Activated CD8-positive, alpha-beta T cell treated with anti-CD3 and anti-CD28 coated beads, Interleukin-2, amount 10 ng/mL, durations not matched to agents 7 days and 5 days (primary cell): ENCODE measurements around the gene PRSS38. TPM values are rescaled to one million over a fixed set of nuclear protein-coding genes. Genes with fewer than 3 reads are reported as not detected.

ENCODE experiments used
- ATAC-seq: fragments of 150-1000 bp; cut with Tn5 transposase; one replicate; pipeline ENCODE4 v1.10.0; 2021; ENCODE audit warnings: moderate library complexity
- CTCF ChIA-PET: fragments of 350-600 bp; sonication (Branson Sonifier 250); formaldehyde crosslinking; loops from one replicate; lab custom pipeline; 2021; ENCODE audit warnings: antibody characterized with exemption; lab: Charles Lee
- POLR2A ChIA-PET: fragments of 350-600 bp; sonication (Branson Sonifier 250); formaldehyde crosslinking; loops from one replicate; lab custom pipeline; 2021; ENCODE audit warnings: antibody characterized with exemption; lab: Charles Lee
- DNase-seq: peaks from one replicate; pipeline ENCODE4 v3.0.0-alpha.2; 2020
- H3K27ac Mint-ChIP-seq: one replicate; pipeline ENCODE4 v1.8.0; 2021; ENCODE audit warnings: mild to moderate bottlenecking, mixed read lengths
- H3K27me3 Mint-ChIP-seq: one replicate; pipeline ENCODE4 v1.8.0; 2021; ENCODE audit warnings: low read depth, mixed read lengths
- H3K36me3 Mint-ChIP-seq: one replicate; pipeline ENCODE4 v1.8.0; 2021; ENCODE audit warnings: low read depth, mixed read lengths
- H3K4me1 Mint-ChIP-seq: one replicate; pipeline ENCODE4 v1.8.0; 2021; ENCODE audit warnings: low read depth, mixed read lengths
- H3K4me3 Mint-ChIP-seq: one replicate; pipeline ENCODE4 v1.8.0; 2021; ENCODE audit warnings: mild to moderate bottlenecking, mixed read lengths
- H3K9me3 Mint-ChIP-seq: one replicate; pipeline ENCODE4 v1.8.0; 2022; ENCODE audit warnings: mixed read lengths; ENCODE audit not compliant: insufficient read depth
- total RNA-seq, 2 experiments: library from RNA; stranded (reverse); gene quantifications; one replicate each; pipeline ENCODE4 v1.2.3, GENCODE V29; 2021

The PRSS38 gene
- total RNA-seq, 2 experiments from 2014 or later, result not detected

GRCh38 chr1:227891955-227892488 is 76.5 kb downstream of the PRSS38 start:
- ATAC-seq (no peak), DNase-seq (no peak)
- POLR2A ChIA-PET, result no interaction called here
- H3K27me3 Mint-ChIP-seq, result no peaks in the 10 kb centered on the region
- CTCF ChIA-PET, result no interaction called here
- no peak overlapping the region for H3K27ac Mint-ChIP-seq
- no peaks in the 10 kb centered on the region for H3K36me3 Mint-ChIP-seq
- H3K4me1 Mint-ChIP-seq, result peaks cover 2% of the 10 kb centered on the region
- no peak overlapping the region for H3K4me3 Mint-ChIP-seq
- H3K9me3 Mint-ChIP-seq, result no peaks in the 10 kb centered on the region

- ATAC-seq (no peak), DNase-seq (peak; percentile 8)
- no peaks in the 10 kb centered on the region for H3K36me3 Mint-ChIP-seq
- no peak overlapping the region for H3K27ac Mint-ChIP-seq
- no peak overlapping the region for H3K4me3 Mint-ChIP-seq
- POLR2A ChIA-PET, result no interaction called here
- no peaks in the 10 kb centered on the region for H3K9me3 Mint-ChIP-seq
- no peaks in the 10 kb centered on the region for H3K27me3 Mint-ChIP-seq
- CTCF ChIA-PET, result no interaction called here
- peaks cover 2% of the 10 kb centered on the region for H3K4me1 Mint-ChIP-seq
Observed at GRCh38 chr1:227892489-227893299, 77.2 kb downstream of the PRSS38 start.

- no peak overlapping the region for H3K27ac Mint-ChIP-seq
- no peaks in the 10 kb centered on the region for H3K9me3 Mint-ChIP-seq
- no peaks in the 10 kb centered on the region for H3K27me3 Mint-ChIP-seq
- POLR2A ChIA-PET, result no interaction called here
- DNase-seq (peak; percentile 13), ATAC-seq (no peak)
- CTCF ChIA-PET, result no interaction called here
- H3K4me3 Mint-ChIP-seq, result no peak overlapping the region
- no peaks in the 10 kb centered on the region for H3K36me3 Mint-ChIP-seq
- H3K4me1 Mint-ChIP-seq, result peaks cover 4% of the 10 kb centered on the region
Observed at GRCh38 chr1:227893300-227893948, 77.9 kb downstream of the PRSS38 start.

- peaks cover 5% of the 10 kb centered on the region for H3K4me1 Mint-ChIP-seq
- ATAC-seq (no peak), DNase-seq (no peak)
- CTCF ChIA-PET, result no interaction called here
- H3K9me3 Mint-ChIP-seq, result no peaks in the 10 kb centered on the region
- H3K36me3 Mint-ChIP-seq, result no peaks in the 10 kb centered on the region
- POLR2A ChIA-PET, result no interaction called here
- H3K27ac Mint-ChIP-seq, result no peak overlapping the region
- H3K4me3 Mint-ChIP-seq, result no peak overlapping the region
- no peaks in the 10 kb centered on the region for H3K27me3 Mint-ChIP-seq
Observed at GRCh38 chr1:227893949-227894721, 78.7 kb downstream of the PRSS38 start.

GRCh38 chr1:227894831-227895451 is 79.5 kb downstream of the PRSS38 start:
- Mint-ChIP-seq H3K27ac (peak overlapping the region; percentile 39), H3K4me3 (no peak overlapping the region), H3K9me3 (no peaks in the 10 kb centered on the region), H3K27me3 (no peaks in the 10 kb centered on the region), H3K4me1 (peaks cover 5% of the 10 kb centered on the region), H3K36me3 (no peaks in the 10 kb centered on the region)
- ATAC-seq (no peak), DNase-seq (no peak)
- CTCF ChIA-PET, result no interaction called here
- POLR2A ChIA-PET, result no interaction called here

Other genes starting within 250 kb of the PRSS38 start
- 10 to 100 TPM; 16.8 to 17.3 TPM for gene JMJD4, start 80.4 kb upstream of the PRSS38 start, total RNA-seq
- gene SNAP47, start 80.2 kb upstream of the PRSS38 start, total RNA-seq, result 10 to 100 TPM; 20.7 to 25.3 TPM
- not detected for gene WNT9A, start 132.3 kb downstream of the PRSS38 start, total RNA-seq
- not detected for gene WNT3A, start 191.3 kb downstream of the PRSS38 start, total RNA-seq